K562 (cell line): ENCODE measurements around the gene STX1A. TPM values are rescaled to one million over a fixed set of nuclear protein-coding genes. Genes with fewer than 3 reads are reported as not detected.
A peak's percentile ranks its signal among the peaks of the same experiment; 100 is the strongest.

Source experiments
- BCLAF1 ChIP-seq, 2 experiments: fragments of 450-650 bp in 1 of 2; IDR thresholded peaks; 2 replicates each; pipeline ENCODE4 v1.6.1; 2011 to 2017; ENCODE audit warnings: low read depth in 2 of 2, antibody characterized with exemption in 1 of 2, borderline replicate concordance in 1 of 2, low read length in 1 of 2, mild to moderate bottlenecking in 1 of 2, mixed read lengths in 1 of 2; ENCODE audit not compliant: control insufficient read depth in 1 of 2
- RBFOX2 ChIP-seq: fragments of 200-400 bp; formaldehyde crosslinking; IDR thresholded peaks from 2 replicates; pipeline ENCODE4 v1.6.1; 2017; ENCODE audit warnings: low read depth, mild to moderate bottlenecking, low read length, moderate library complexity
- SMARCC2 ChIP-seq: fragments of 450-650 bp; IDR thresholded peaks from 2 replicates; pipeline ENCODE4 v1.6.1; 2017; ENCODE audit warnings: antibody characterized with exemption, moderate library complexity, mild to moderate bottlenecking, low read depth
- TFAP4 ChIP-seq: sonication (generic); formaldehyde crosslinking; IDR thresholded peaks from 2 replicates; pipeline ENCODE4 v1.8.0; 2022; ENCODE audit warnings: missing genetic modification reagents, mild to moderate bottlenecking, moderate library complexity, borderline replicate concordance
- TSHZ1 ChIP-seq: fragments of 250-450 bp; sonication (Bioruptor Pico); IDR thresholded peaks from 2 replicates; pipeline ENCODE4 v1.4.0; 2020; ENCODE audit warnings: mild to moderate bottlenecking, moderate library complexity
- ZFP1 ChIP-seq: fragments of 450-650 bp; formaldehyde crosslinking; IDR thresholded peaks from 2 replicates; pipeline ENCODE4 v1.4.0; 2020; ENCODE audit warnings: mild to moderate bottlenecking, mixed read lengths
- ZNF584 ChIP-seq: fragments of 200-800 bp; sonication (Bioruptor generic); IDR thresholded peaks from 2 replicates; pipeline ENCODE4 v1.6.1; 2016; ENCODE audit warnings: low read depth, mild to moderate bottlenecking, missing genetic modification characterization, missing compliant biosample characterization
- ZZZ3 ChIP-seq: fragments of 450-650 bp; IDR thresholded peaks from 2 replicates; pipeline ENCODE4 v1.6.1; 2016; ENCODE audit warnings: antibody characterized with exemption, mild to moderate bottlenecking, moderate library complexity
- polyA plus RNA-seq, 8 experiments: library from polyadenylated mRNA; depleted of rRNA in 4 of 8; stranded (reverse) in 5 of 8; unstranded in 3 of 8; fragments of >200 nt; fragmentation: Nextera tagmentation in 2 of 8; fragmentation: Illumina TruSeq in 1 of 8; extraction: Ambion mirVana in 2 of 8; extraction: Trizol in 1 of 8; gene quantifications; 2 replicates each; pipeline versions ENCODE4 v1.2.1 to v1.2.3, GENCODE V29; 2011 to 2014; ENCODE audit warnings: inconsistent platforms in 1 of 8, missing spikeins in 1 of 8
- total RNA-seq, 7 experiments: library from RNA; depleted of rRNA in 6 of 7; stranded (reverse); fragments of >200 nt in 6 of 7; fragmentation: Illumina TruSeq in 2 of 7; extraction: Trizol in 2 of 7; gene quantifications; 2 replicates each; pipeline versions ENCODE4 v1.2.1 to v1.2.3, GENCODE V29; 2011 to 2021; ENCODE audit warnings: low replicate concordance in 1 of 7
- TF ChIP-seq, protein P1 (sequence below): sonication (generic); formaldehyde crosslinking; IDR thresholded peaks from 2 replicates; pipeline ENCODE4 v1.8.1; 2023; ENCODE audit warnings: mild to moderate bottlenecking, missing genetic modification reagents, moderate library complexity

The STX1A gene
- total and polyA plus RNA-seq, 9 of the 15 experiments (the other 6 are each of a cell fraction or from before 2014, with no cell fraction given) = 0.04 to 15.1 (median 6.3) TPM

GRCh38 chr7:73699370-73700068 lies 19.9 kb downstream of the STX1A start (continued):
- TF ChIP-seq TFAP4 (CRISPR knock-in tag) = 0 out of 2 replicates have a peak, but pooled peaks have one; percentile 23
- no peak for TF ChIP-seq ZFP1 (CRISPR knock-in tag)
- no peak for TF ChIP-seq SMARCC2
- TF ChIP-seq, protein P1, sequence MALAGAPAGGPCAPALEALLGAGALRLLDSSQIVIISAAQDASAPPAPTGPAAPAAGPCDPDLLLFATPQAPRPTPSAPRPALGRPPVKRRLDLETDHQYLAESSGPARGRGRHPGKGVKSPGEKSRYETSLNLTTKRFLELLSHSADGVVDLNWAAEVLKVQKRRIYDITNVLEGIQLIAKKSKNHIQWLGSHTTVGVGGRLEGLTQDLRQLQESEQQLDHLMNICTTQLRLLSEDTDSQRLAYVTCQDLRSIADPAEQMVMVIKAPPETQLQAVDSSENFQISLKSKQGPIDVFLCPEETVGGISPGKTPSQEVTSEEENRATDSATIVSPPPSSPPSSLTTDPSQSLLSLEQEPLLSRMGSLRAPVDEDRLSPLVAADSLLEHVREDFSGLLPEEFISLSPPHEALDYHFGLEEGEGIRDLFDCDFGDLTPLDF (CRISPR knock-in tag) = no peak
- TF ChIP-seq TSHZ1 = no peak
- peak; percentile 47 for TF ChIP-seq RBFOX2
- 0 out of 4 replicates have a peak, but pooled peaks of 1 of the 2 experiments have one; percentile 19 for TF ChIP-seq BCLAF1 (IDR thresholded peaks at IDR 0.05; ENCODE audit: borderline replicate concordance in 1 of 2, control insufficient read depth in 1 of 2, low read depth in 2 of 2, low read length in 1 of 2)
- TF ChIP-seq ZNF584 (CRISPR knock-in tag) = no peak
- no peak for TF ChIP-seq ZZZ3
